GM03348 (cell line): ENCODE data around the gene AASS.

ENCODE experiments used
- DNase-seq: peaks from one replicate; pipeline ENCODE4 v3.0.0; 2012; ENCODE audit warnings: low spot score

The AASS gene

DNA sequence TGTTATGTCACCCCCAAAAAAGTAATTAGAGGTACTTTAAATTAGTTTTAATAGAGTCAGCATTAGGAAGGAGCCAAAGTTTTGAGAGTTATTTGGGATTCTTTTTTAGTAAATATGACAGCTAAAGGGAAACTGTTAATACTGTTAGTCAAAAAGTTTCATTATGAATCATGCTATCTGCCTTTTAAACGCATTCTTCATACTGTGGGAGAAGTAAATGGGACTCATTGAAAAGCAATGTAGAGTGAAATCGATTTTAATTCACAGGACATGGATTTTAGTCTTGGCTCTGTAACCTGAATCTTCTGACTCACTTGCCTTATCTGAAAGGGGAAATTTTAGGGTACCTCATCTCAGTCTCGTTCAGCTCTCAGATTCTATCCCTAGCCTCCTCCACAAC lies 105.1 kb downstream of the AASS start:
- DNase-seq: peak; percentile 3

DNA sequence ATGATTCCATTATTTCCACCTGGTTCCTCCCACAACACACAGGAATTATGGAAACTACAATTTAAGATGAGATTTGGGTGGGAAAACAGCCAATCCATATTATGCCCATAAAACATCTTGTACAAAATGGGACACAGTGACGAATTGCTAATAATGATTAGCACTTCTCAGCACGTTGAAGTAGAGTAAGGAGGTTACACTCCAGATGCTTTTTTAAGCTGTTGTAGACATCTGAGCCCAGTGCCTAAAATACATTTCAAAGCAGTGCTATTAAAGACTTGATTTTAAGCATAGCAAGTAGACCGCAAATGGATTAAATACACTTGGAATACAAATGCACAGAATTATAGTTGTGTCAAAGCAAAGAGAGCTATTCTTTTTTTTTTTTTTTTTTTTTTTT lies 105.9 kb downstream of the AASS start:
- no peak for DNase-seq

DNA sequence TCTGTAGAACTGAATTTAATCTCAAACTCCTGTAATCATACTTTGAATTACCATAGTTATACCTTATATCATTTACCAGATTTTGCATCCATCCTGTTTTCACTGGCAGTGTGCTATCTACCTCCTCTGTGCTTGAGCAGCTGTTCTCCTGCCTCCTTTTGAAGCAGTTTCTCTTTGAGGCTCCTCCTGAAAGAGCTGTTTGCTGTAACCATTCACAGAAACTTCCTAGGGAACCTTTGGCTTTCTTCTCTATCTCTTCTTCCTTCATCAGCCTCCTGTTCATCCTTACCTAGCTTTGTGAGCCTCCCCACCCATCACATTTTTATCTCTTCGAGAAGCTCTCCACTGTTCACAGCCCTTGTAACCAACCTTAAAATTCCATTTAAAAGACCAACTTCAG lies 108.2 kb downstream of the AASS start:
- DNase-seq: no peak

DNA sequence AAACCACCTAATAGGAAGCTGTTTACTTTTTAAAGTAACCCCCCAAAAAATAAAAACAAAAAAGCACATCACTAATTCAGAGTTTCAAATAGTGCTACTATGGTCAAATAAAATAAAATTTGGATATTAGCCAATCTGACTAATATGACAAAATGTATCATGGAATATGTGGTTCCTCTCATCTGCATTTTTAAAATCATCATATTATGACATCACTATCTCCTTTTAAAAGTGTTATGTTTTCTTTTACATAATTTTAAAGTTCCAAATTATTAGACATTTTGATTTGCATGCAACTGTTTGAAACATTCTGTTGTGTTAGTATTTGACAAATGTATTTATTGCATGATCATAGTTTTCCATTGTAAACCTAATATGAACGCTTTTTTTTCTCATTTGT lies 110.4 kb downstream of the AASS start:
- no peak for DNase-seq

DNA sequence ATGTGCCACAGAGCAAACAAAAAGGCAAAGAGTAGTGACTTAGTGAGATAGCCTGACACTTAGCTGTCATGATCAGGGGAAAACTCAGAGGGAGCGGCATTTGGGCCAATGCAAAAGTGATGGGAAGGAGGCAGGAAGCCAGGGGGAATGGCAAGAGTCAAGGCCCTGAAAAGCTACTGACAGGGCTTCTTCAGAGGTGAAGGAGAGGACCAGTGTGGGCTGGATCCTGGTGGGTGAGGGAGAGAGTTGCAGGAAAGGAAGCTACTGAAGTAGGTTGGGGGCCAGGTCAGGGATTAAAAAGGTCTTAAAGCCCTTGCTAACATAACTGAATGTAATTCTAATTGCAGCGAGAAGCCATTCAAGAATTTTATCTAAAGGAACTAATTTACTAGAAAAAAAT lies 117.0 kb downstream of the AASS start:
- no peak for DNase-seq
